ENCODE measurements around the gene EEF2. TPM values are rescaled to one million over a fixed set of nuclear protein-coding genes. Genes with fewer than 3 reads are reported as not detected.

The EEF2 gene
- total RNA-seq (2014; rRNA removed; shearing (Covaris generic)): 667 and 964 TPM in 2 replicates

DNA sequence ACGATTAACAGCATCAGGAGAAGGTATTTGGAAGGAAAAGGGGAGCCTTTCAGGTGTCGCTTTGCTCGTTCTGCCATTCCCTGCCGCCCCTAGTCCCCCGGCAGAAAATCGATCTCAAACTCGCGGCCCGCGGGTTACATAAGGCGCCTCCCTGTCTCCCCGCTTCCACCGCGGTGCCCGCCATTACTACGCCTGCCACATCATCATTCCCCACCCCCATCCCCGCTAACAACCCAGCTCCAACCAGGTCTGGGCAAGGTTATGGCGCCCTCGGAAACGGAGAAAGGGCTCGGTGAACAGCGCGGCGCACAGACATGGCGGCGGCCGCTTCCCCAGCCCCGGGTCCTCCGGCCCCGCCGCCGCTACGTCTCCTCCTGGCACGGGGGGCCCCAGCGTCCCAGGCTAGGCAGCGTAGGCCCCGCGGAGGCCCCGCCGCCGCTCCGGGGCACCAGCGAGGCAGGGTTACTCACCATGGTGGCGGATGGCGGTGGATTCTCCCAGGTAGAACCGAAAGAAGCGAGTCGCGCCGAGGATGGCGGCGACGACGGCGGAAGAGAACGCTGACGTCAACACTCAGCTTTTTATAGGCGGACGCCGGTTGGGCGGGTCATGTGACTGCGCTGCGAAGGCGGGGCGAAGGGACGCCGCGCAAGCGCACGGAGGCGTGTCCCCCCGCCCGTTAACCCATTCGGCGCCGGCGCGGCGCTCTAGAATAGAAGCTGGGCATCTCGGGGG lies at the start of gene EEF2:
Gene EEF2 (minus strand): TSS at position 556 of the 735 bp plus-strand sequence. CDS start 83 bp downstream, at position 473.
- peak; percentile 78 for DNase-seq (ENCODE audit: low read depth)

DNA sequence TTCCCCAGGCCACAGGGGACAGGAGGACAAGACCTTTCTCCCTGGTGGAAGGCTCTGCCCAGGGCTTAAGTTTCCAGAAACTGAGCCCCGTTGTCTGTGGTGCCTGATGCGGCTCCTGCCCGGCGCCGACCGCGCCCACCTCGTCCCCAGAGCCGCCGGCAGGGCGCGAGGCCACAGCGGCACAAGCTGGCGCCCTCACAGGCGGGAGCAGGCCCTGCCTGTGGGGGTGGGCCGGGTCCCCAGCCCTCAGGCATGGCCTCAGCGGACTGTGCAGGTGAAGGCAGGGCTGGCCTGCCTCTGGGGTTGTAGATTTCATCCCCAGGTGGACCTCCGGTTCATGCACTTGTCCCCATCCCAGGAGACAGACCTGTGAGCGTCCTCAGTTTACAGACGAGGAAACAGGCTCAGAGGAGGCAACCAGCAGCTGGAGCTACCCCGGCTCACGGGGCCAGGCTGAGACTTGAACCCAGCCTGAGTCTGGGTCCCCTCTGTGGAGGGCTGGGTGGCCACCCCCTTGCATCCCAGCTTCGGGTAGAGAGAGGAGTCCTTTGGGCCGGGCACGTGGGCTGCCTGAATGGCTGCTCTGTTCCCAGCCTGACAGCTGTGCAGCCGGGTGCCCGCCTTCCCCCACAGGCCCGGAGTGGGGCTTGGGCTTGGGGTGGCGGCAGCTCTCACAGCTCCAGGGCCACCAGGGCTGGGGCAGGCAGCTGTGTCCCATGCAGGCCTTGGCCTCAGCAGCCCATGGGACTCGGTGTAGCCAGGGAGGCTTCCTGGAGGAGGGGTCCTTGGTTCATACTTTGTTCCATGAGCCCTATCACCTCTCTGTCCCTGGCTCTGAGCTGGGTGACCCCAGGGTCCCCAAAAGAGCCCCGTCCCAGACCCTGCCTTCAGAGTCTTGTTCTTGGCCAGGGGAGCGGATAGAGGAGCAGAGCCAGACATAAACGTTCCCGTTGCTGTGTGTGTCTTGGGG lies 49.1 kb upstream of the EEF2 start:
- no peak for DNase-seq (ENCODE audit: low read depth)

DNA sequence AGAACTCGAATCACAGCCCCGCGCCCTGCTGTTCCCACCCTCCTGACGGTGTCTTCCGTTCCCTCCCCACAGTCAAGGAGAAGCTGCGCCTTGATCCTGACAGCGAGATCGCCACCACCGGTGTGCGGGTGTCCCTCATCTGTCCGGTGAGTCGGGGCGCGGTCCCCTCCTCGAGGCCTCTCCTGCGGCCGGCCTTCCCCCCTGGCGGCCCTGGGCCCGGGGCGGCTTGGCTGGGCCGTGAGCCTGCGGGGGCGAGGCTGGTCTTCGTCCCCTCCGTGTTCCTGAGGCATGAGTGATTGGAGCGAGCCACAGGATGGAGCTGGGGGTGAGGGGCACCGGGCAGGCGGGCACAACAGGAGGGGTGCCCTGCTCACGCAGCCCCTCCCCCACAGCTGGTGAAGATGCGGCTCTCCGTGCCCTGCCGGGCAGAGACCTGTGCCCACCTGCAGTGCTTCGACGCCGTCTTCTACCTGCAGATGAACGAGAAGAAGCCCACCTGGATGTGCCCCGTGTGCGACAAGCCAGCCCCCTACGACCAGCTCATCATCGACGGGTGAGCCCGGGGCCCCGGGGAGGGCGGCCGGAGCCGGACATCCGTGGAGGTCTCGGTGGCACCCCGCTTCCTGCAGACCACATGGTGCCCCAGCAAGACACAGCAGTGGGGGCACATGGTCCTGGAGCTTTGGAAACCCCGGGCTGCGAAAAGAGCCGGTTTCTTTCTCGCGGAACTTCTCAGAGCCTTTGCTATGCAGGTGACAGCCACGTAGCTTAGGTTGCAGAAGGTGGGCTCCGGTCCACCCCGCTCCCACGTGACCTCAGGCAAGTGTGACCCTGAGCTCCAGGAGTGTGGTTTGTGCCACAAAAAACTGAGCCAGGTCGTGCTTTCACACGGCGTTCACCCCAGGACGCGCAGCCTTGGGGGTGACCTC lies 48.0 kb upstream of the EEF2 start:
- no peak for DNase-seq (ENCODE audit: low read depth)

DNA sequence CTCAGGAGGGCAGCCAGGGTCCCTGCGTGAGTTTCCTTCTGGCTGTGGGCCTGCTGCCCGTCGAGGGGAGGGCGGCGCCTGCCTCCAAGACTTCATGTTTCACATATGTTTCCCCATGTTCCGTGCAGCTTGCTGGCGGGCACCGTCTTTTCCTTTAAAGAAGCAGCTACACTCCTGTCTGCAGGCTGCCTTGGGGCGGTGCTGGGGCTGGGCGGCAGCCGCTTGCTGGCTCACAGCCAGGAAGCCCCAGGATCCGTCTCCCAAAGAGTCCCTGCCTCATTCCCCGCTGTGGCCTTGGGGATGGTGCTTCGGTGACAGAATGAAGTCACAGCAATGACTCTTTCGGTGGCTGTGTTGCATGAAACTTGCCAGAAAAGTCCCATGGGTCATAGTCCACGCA lies 47.2 kb upstream of the EEF2 start:
- DNase-seq (ENCODE audit: low read depth): no peak

DNA sequence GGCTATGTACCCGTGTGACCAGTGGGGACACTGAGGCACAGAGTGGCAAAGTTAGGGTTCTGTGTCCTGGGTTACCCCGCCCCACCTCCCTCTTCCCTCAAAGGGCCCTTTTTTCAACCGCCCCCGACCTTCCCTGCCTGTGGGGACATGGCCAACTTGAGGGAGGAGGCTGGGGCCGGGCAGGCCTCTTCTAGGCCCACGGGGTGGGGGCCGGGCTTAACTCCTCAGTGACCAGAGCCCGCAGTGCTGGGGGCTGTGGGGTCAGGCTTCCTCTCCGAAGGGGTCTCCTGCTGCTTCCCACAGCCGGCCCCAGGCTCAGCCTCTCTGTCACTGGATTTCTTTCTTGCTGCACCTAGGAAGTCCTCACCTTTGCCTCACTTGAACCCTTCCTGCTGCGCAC lies 46.2 kb upstream of the EEF2 start:
- DNase-seq (ENCODE audit: low read depth): no peak

DNA sequence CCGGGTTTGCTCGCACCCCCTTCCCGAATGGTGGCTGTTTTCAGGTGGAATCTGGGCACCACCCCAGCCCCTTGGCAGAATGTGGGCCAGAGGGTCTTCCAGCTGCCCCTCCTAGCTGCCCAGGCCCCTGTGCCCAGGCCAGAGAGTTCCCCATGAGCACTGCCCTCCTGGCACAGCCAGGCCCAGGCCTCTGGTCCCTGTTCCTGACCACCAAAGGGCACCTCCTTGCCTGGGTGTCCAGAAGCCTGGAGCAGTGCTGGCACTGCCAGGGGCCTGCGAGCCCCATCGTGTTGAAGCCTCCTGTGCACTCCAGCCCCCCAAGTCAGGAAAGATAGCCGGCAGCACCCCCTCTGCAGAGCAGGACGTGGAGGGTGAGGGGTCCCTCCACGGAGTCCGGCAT lies 45.7 kb upstream of the EEF2 start:
- no peak for DNase-seq (ENCODE audit: low read depth)

DNA sequence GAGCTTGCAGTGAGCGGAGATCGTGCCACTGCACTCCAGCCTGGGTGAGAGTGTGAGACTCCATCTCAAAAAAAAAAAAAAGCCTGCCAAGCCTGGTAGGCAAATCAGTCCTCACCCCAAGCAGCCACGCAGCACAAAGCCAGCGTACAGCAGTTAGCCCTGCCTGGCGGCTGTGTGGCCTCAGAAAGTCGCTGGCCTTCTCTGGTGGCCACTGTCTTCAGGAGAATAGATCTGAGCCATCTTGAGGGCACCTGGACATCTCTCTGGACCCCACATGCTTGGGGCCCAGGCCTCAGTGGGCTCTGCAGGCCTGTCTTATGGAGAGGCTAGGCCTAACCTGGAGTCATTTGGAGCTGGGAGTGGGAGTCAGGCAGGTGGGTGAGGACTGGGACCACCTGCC lies 45.3 kb upstream of the EEF2 start:
- DNase-seq (ENCODE audit: low read depth): no peak

DNA sequence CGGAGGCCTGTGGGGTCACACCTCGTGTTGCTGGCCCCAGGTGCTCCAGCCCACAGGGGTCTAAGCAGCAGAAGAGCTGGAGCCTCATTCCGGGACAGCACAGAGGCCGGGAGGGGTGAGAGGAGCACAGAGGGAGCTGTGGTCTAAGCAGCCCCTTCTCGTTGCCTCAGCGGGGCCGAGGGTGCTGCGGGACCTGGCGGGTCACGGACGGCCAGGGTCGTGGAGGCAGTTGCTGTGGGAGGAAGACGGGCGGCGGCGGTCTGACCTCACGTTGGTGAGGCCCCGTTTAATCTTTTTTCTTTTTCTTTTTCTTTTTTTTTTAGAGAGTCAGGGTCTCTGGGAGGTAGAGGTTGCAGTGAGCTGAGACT lies 44.0 kb upstream of the EEF2 start:
- no peak for DNase-seq (ENCODE audit: low read depth)

DNA sequence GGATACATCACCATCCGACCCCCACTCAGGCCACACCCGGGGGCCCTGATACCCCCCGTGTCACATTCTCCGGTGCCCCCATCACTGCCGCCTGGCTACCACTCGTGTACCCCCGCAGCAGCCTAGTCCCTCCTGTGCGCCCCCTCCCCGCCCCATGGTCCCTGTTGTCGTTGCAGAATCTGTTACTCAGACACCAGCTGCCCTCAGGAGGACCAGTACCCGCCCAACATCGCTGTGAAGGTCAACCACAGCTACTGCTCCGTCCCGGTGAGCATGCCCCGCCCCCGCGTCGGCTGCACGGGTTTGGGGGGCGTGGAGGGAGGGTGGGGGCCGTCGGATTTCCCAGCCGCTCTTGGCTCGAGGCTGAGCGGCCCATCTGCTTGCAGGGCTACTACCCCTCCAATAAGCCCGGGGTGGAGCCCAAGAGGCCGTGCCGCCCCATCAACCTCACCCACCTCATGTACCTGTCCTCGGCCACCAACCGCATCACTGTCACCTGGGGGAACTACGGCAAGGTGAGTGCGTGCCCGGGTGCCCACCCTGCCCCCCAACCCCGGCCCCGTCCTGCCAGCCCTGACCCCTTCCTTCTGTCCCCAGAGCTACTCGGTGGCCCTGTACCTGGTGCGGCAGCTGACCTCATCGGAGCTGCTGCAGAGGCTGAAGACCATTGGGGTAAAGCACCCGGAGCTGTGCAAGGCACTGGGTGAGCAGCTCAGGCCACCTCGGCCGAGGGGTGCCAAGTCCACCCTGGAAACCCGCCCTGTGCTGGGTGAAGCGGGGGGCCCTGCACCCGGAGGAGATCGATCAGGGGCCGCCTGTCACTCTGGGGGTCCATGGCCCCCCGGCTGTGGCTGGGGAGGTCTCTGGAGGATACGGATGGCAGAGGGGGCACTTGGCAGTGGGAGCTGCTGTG lies 43.3 kb upstream of the EEF2 start:
- no peak for DNase-seq (ENCODE audit: low read depth)

DNA sequence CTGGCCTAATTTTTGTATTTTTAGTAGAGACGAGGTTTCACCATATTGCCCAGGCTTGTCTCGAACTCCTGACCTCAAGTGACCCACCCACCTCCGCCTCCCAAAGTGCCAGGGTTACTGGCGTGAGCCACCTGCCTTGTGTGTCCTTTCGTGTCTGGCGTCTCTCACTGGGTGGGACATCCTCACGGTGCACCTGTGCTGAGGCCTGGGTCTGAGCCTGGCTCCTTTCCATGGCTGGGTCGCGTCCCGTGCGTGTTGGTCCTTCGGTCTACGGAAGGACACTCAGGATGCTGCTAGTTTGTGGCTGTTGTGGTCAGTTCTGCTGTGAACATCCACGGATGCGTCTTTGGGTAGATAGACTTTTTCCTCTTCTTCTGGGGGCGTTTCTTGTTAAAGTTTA lies 41.9 kb upstream of the EEF2 start:
- DNase-seq (ENCODE audit: low read depth): no peak

DNA sequence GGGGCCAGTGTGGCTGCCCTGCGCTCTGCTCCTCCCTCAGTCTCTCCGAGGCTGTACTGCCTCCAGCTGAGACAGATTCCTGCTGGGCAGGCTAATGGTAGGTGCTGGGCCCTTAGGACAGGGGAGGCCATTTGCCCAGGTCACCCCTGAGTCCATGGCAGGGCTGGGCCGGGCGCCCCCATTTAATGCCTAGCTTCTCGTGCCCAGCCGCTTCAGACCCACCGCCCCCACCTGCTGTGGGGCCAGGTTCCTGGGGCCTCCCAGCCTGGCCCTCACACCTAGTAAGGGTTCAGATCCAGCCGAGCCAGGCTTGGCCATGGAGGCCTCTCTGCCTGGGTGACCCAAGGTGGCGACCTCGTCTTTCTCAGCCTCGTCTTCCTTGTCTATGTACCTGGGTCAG lies 40.1 kb upstream of the EEF2 start:
- DNase-seq (ENCODE audit: low read depth): no peak

DNA sequence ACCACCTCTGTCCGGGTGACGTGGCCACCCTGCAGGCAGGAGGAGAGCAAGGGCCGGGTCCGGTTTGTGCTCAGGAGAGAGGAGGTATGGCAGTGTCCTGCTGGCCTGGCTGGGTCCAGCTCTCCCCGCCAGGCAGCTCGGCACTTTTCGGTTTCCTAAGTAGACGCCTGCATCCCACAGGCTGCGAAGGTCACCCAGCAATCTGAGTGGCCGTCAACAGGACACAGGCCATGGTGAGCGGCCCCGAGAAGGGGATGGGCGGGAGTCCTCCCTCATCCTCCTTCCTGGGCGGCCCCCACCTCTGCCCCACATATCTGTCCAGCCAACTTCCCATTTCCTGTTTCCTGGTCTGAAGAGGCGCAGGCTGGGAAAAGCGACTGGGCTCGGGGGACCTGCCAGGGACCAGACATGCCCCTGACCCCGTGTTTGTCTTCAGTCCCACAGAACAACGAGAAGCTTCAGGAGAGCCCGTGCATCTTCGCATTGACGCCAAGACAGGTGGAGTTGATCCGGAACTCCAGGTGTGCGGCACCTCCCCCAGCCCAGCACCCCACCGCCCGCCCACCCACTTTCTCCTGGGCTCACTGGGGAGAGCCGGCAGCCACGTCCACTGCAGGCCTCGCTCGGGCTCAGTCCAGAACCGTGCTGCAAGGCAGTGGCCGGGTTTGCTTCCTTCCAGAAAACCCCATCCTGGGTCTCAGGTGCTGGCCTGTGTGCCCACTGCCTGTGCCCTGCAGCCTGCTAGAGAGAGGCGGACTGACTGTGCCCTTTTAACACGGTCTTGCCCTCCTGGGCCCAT lies 38.5 kb upstream of the EEF2 start:
- no peak for DNase-seq (ENCODE audit: low read depth)

DNA sequence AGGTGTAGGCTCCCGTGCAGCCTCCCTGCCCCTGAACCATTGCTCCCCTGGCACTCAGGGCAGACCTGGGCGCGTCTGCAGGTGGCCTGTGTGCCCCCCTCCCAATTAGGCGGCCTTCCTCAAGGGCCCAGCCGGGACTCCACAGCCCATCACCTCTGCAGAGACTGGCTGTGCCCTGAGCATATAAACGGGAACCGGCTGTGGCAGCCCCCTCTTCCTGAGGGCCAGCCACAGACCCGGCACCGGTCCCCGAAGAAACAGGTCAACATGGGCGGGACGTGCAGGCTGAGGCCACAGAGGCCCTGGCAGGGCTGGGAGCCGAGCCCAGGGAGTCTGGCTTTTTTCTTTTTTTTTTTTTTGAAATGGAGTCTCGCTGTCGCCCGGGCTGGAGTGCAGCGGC lies 34.3 kb upstream of the EEF2 start:
- no peak for DNase-seq (ENCODE audit: low read depth)

DNA sequence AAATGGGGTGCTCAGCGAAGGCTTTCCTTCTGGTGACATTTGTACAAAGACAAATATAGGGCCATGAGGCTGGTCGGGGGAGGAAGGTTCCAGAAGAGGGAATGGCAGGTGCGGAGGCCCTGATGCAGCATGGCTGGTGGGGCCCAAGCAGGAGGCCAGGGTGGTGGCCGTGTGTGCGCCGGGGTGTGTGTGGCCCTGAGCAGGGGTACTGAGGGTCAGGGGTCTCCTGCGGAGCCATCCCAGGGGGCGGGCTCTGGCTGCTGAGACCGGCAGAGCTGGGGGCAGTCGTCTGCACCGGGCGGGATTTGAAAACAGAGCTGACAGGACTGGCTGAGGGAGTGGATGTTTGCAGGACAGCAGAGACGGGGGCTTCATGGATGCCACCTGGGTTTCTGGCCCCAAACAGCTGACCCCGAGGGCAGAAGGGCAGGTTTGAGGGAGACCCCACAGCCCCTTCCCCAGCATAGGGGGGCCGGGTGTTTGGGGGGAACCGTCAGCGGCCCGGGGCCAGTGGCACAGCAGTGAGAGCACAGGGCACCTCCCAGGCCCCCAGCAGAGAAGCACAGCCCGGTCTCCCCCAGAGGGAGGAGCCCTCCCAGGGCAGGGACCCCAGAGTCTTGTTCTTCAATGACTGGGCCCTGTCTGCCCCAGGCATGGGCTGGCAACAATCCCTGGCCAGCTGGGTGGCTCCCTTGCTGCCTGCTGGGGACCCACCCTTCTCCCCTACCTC lies 33.7 kb upstream of the EEF2 start:
- no peak for DNase-seq (ENCODE audit: low read depth)

DNA sequence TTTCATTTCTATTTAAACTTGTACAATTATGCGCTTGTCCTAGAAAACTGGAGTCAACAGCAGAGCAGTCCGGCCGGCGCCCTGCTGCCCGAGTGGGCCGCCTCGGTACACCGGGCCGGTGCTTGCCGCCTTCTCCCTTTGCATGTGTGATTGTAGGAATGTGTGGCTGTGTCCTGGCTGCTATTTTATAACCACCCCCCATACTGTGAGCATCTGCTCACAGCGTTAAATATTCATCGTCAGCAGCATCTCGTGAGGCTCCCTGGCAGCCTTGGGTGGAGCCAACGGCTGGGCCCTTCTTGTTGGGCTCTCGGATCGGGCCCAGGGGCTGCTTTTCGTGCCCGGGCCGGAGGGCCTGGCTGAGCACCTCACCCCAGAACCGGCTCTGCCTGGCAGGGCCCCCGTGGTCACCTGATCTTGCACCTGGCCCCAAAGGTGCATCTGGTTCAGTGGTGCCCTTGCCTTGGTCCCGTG lies 32.9 kb upstream of the EEF2 start:
- DNase-seq (ENCODE audit: low read depth): no peak

DNA sequence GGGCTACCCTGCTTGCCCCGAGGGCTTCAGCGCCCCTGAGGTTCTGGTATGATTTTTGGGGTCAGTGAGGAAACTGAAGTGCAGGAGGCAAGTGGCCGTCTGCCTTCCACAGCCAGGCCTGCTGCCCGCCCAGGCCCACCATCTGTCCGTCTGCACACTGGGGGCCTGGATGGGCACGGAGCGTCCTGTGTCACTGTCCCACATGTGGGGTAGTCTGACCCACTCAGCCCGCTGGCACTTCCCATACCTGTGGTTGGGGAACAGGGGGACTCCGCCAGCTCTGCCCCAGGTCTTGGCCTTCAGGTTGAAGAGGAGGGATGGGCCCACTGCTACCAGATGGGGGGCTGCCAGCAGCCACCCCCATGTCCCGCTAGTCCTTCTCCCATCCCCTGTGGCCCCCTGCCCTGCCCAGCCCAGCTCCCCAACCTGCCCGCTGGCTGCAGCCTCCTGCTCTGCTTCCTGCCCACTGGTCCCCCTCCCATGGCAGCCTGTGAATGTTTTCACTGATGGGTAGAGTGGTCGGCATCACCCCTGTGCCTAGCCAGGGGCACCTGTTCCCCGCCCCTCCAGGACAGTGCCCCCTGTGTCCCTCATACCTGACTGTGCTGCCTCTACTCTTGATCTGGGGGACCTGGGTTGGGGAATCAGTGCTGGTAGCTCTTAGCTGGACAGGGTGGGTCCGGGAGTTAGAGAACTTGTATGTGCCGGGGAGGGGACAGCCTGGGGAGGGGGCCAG lies 31.8 kb upstream of the EEF2 start:
- no peak for DNase-seq (ENCODE audit: low read depth)

DNA sequence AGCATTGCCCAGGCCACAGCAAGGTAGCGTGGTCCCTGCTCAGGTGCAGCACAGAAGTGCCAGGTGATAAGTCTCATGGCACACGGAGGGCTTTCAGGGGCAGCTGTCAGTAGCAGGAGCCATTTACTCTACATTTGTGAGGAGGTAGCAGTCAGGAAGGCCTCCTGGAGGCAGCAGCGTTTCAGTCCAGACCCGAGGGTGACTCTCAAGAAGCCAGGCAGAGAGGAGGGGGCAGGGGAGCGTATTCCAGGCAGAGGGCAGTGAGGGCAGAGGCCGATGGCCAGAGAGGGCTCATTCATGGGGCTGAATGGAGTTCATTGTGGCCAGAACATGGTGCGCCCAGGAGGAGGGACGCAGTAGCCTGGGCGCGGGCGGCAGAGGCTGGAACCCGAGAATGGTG lies 31.2 kb upstream of the EEF2 start:
- DNase-seq (ENCODE audit: low read depth): no peak

DNA sequence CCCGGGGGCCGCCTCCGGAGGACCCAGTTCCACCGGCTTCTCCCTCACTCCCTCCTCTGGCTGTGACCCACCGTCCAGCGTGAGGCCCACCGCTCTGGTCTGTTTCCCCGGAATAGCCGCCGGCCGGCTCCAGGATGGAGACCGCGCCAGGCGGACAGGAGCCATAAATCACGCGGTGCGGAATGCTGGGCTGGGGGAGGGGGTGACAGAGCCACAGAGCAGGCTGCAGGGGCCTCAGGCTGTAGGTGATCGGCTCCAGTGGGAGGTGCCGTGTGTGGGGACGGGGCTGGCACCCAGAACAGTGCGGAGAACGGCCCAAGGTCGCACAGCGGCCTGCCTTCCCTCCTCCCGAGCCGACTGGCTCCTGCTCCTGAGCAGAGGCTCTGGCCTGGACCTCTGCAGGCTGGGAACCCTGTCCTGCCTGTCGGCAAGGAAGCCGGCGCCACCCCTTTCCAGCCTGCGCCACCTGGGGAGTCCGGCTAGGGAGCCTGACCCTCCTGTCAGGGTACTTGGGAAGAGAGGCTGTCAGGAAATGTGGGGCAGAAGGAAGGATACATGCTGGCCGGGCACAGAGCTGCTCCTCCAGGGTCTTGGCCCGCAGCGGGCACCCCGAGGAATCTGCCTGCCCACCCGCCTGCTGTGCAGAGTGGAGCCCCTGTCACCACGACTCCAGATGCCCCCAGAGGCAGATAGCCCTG lies 30.6 kb upstream of the EEF2 start:
- DNase-seq (ENCODE audit: low read depth): no peak

All from M059J (cell line).